Glomerular endothelial cell (primary cell): Measurements from ENCODE around the gene DOK3. TPM values are rescaled to one million over a fixed set of nuclear protein-coding genes. Genes with fewer than 3 reads are reported as not detected.

Experiments
- DNase-seq: peaks from one replicate; pipeline ENCODE4 v3.0.0-alpha.2; 2011; ENCODE audit warnings: low read depth, low spot score; ENCODE audit errors: extremely low read depth
- total RNA-seq: library from RNA; depleted of rRNA; stranded (reverse); fragments of >200 nt; gene quantifications from 2 replicates; pipeline ENCODE4 v1.2.3, GENCODE V29; 2015

Gene DOK3
- total RNA-seq, 1 donor from 2014 or later = 15.6 TPM

- no peak for DNase-seq
Observed at GRCh38 chr5:177453852-177454396, 55.7 kb downstream of the DOK3 start.

- DNase-seq = no peak
Observed at GRCh38 chr5:177452688-177453638, 56.7 kb downstream of the DOK3 start.

Other genes with a start within 250 kb of the DOK3 start
- gene RAB24, start 206.1 kb downstream of the DOK3 start, total RNA-seq = 30.8 and 36.8 TPM in 2 replicates
- 145 and 147 TPM in 2 replicates for gene PRELID1, start 206.0 kb downstream of the DOK3 start, total RNA-seq
- gene MXD3, start 197.9 kb downstream of the DOK3 start, total RNA-seq = 6.0 and 12.3 TPM in 2 replicates
- 295 and 316 TPM in 2 replicates for gene LMAN2, start 158.2 kb downstream of the DOK3 start, total RNA-seq
- 9.8 and 12.8 TPM in 2 replicates for gene RGS14, start 151.9 kb downstream of the DOK3 start, total RNA-seq
- gene SLC34A1, start 125.4 kb downstream of the DOK3 start, total RNA-seq = not detected in 2 replicates
- gene PFN3, start 109.2 kb downstream of the DOK3 start, total RNA-seq = not detected in 2 replicates
- 0.53 and 4.3 TPM in 2 replicates for gene F12, start 100.3 kb downstream of the DOK3 start, total RNA-seq
- gene GRK6, start 83.2 kb downstream of the DOK3 start, total RNA-seq = 21.7 and 27.5 TPM in 2 replicates
- gene PRR7, start 63.0 kb downstream of the DOK3 start, total RNA-seq = 13.5 and 20.0 TPM in 2 replicates
- gene DBN1, start 36.2 kb downstream of the DOK3 start, total RNA-seq = 300 and 362 TPM in 2 replicates
- gene PDLIM7, start 12.2 kb downstream of the DOK3 start, total RNA-seq = 341 and 346 TPM in 2 replicates
- gene DDX41, start 7.1 kb upstream of the DOK3 start, total RNA-seq = 102 and 115 TPM in 2 replicates
- gene FAM193B, start 44.7 kb upstream of the DOK3 start, total RNA-seq = 30.2 and 55.1 TPM in 2 replicates
- gene TMED9, start 82.4 kb upstream of the DOK3 start, total RNA-seq = 247 and 332 TPM in 2 replicates
- gene B4GALT7, start 90.3 kb upstream of the DOK3 start, total RNA-seq = 36.8 and 47.9 TPM in 2 replicates